UCSD-AML1 (cell line): Measurements from ENCODE around the gene DHX32.
"Not testable (repeated sequence)": the region's sequence is repeated elsewhere in the genome, so short reads cannot be mapped to it uniquely, and the experiment has no call there.

Experiments used
- DNase-seq: peaks from one replicate; lab custom pipeline; 2025; ENCODE audit not compliant: unreplicated experiment; lab: John Stamatoyannopoulos, UW

The DHX32 gene

GRCh38 chr10:125896088-125896934 lies 15.2 kb upstream of the DHX32 start, which contains the start of gene FANK1:
FANK1 (plus strand) TSS chr10:125896564; CDS start chr10:125896643, 79 bp downstream.
- peak; percentile 83 for DNase-seq

- DNase-seq: peak; percentile 66
Measured at GRCh38 chr10:125895130-125896087, 14.3 kb upstream of the DHX32 start.

- not testable (repeated sequence) for DNase-seq
Measured at GRCh38 chr10:125894176-125894575, 13.1 kb upstream of the DHX32 start.

- not testable (repeated sequence) for DNase-seq
Measured at GRCh38 chr10:125892402-125892801, 11.3 kb upstream of the DHX32 start.

GRCh38 chr10:125889441-125889840 lies 8.3 kb upstream of the DHX32 start:
- DNase-seq: not testable (repeated sequence)

- no peak for DNase-seq
Measured at GRCh38 chr10:125886914-125887512, 5.9 kb upstream of the DHX32 start.

GRCh38 chr10:125883211-125883610 lies 2.1 kb upstream of the DHX32 start:
- DNase-seq: no peak

- DNase-seq: no peak
Measured at GRCh38 chr10:125882596-125882995, 1.5 kb upstream of the DHX32 start.

GRCh38 chr10:125880719-125881118 lies 373 bp downstream of the DHX32 start:
- DNase-seq: no peak

- no peak for DNase-seq
Measured at GRCh38 chr10:125878957-125879835, 1.9 kb downstream of the DHX32 start.

- no peak for DNase-seq
Measured at GRCh38 chr10:125871338-125871737, 9.8 kb downstream of the DHX32 start.

- DNase-seq: no peak
Measured at GRCh38 chr10:125868372-125868975, 12.6 kb downstream of the DHX32 start.

- no peak for DNase-seq
Measured at GRCh38 chr10:125866421-125867029, 14.6 kb downstream of the DHX32 start.

- no peak for DNase-seq
Measured at GRCh38 chr10:125865120-125865519, 16.0 kb downstream of the DHX32 start.

GRCh38 chr10:125859128-125859817 lies 21.8 kb downstream of the DHX32 start:
- no peak for DNase-seq

GRCh38 chr10:125857185-125857760 lies 23.8 kb downstream of the DHX32 start:
- DNase-seq: no peak

GRCh38 chr10:125852487-125852886 lies 28.6 kb downstream of the DHX32 start:
- no peak for DNase-seq
